Bone marrow (tissue), 2 donors: Measurements from ENCODE around the gene CPEB3.

Experiments
- DNase-seq, 2 donors: peaks; one replicate each; lab custom pipeline; 2025; lab: John Stamatoyannopoulos, UW

Gene CPEB3

GRCh38 chr10:92213049-92213448 is 77.8 kb downstream of the CPEB3 start:
- DNase-seq: no peak

GRCh38 chr10:92208736-92209135 is 82.1 kb downstream of the CPEB3 start:
- DNase-seq: no peak

- DNase-seq: no peak
Measured at GRCh38 chr10:92208157-92208720, 82.6 kb downstream of the CPEB3 start.

GRCh38 chr10:92207061-92207460 is 83.8 kb downstream of the CPEB3 start:
- no peak for DNase-seq

GRCh38 chr10:92203919-92204623 is 86.8 kb downstream of the CPEB3 start:
- no peak for DNase-seq

GRCh38 chr10:92202536-92202935 is 88.3 kb downstream of the CPEB3 start:
- no peak for DNase-seq

- no peak for DNase-seq
Measured at GRCh38 chr10:92200564-92200963, 90.3 kb downstream of the CPEB3 start.

GRCh38 chr10:92187101-92187500 is 103.8 kb downstream of the CPEB3 start:
- no peak for DNase-seq

- DNase-seq: no peak
Measured at GRCh38 chr10:92184977-92185376, 105.9 kb downstream of the CPEB3 start.

GRCh38 chr10:92183199-92183598 is 107.7 kb downstream of the CPEB3 start:
- no peak for DNase-seq

GRCh38 chr10:92181575-92181974 is 109.3 kb downstream of the CPEB3 start:
- peak in 1 of 2 donors; percentile 19 for DNase-seq

- DNase-seq: no peak
Measured at GRCh38 chr10:92180399-92180798, 110.5 kb downstream of the CPEB3 start.

GRCh38 chr10:92177546-92177945 is 113.3 kb downstream of the CPEB3 start:
- DNase-seq: no peak

GRCh38 chr10:92175164-92175563 is 115.7 kb downstream of the CPEB3 start:
- no peak for DNase-seq

GRCh38 chr10:92173996-92174395 is 116.9 kb downstream of the CPEB3 start:
- DNase-seq: no peak

- DNase-seq: no peak
Measured at GRCh38 chr10:92164036-92164696, 126.7 kb downstream of the CPEB3 start.

- DNase-seq: no peak
Measured at GRCh38 chr10:92162541-92162940, 128.3 kb downstream of the CPEB3 start.

- DNase-seq: no peak
Measured at GRCh38 chr10:92156874-92157773, 133.8 kb downstream of the CPEB3 start.

- no peak for DNase-seq
Measured at GRCh38 chr10:92150823-92151222, 140.1 kb downstream of the CPEB3 start.

GRCh38 chr10:92149261-92149660 is 141.6 kb downstream of the CPEB3 start:
- DNase-seq: no peak

GRCh38 chr10:92146781-92147180 is 144.1 kb downstream of the CPEB3 start:
- DNase-seq: no peak

- no peak for DNase-seq
Measured at GRCh38 chr10:92146107-92146506, 144.8 kb downstream of the CPEB3 start.
